Ureter (tissue), 1 donor: ENCODE results near the gene SLC12A7. TPM values are rescaled to one million over a fixed set of nuclear protein-coding genes. Genes with fewer than 3 reads are reported as not detected.
A peak's percentile ranks its signal among the peaks of the same experiment; 100 is the strongest.

ENCODE experiments used
- DNase-seq: peaks from one replicate; pipeline ENCODE4 v3.0.0-alpha.2; 2020; ENCODE audit warnings: low spot score
- total RNA-seq: library from RNA; stranded (reverse); gene quantifications from one replicate; pipeline ENCODE4 v1.2.4, GENCODE V29; 2023
- donor health status: DM: yes; HTN: yes; CAD: no.

The SLC12A7 gene
- total RNA-seq, 1 donor from 2014 or later = 77.0 TPM

DNA sequence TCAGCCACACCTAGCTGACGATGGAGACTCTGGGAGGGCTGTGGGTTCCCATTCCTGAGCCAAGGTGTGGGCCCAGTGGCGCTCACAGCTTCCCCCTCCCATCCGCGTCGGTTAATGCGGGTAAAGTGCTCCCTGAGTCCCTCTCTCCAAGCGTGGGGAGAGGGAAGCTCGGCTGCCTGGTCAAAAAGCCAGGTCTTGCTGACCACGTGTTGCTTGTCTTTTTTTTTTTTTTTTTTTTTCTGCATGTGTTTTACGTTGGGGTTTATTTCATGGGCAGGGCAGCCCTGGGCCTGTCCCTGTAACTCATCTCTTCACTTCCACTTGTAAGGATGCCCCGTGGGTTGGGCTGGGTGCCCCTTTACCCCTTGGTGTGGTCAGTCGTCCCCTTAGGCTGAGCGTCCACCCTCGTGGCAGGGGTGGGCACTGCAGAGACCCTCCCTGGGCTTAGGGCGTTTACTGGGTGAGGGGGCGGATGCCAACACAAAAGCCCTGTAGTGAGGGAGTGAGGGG, 91.4 kb downstream of the SLC12A7 start:
- DNase-seq = no peak

DNA sequence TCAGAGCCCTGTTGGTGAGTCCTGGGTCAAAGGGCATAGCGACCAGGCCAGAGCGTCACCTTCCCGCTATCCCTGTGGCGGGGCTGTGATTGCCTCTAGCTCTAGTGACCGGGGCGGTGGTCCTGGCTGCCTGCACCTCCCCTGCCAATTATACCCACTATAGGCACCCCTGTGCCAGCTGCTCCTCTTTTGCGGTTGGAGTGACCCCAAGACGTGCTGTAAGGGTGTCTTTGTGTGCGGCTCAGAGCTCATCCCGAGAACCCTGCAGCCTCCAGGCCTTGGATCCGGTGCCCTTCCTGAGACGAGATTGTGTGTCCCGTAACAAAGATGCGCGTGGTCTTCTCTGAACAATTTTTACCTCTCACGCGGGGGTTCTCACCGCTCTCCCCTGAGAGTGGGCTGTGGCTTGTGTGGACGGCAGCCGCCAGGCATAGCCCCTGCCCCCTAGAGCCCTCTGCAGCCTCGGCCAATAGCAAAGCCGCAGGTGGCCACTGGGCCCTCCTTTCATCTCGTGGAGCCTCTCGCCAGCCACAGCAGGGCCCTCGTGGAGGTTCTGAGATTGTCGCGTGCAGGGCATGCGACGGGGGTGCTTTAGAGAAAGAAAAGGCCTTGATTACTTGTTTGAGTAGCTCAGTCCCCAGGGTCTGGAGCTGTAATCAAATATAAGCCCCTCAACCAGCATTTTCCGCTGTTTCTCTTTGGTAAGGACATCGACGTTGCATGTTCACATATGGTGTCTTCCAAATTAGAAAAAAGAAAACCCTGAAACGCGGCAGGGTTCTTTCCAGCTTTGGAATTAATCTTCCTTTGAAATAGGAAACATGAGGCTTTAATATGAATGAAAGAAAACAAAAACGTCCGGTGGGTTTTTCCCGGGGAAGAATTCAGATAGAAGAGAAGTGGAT, 92.6 kb downstream of the SLC12A7 start:
- DNase-seq = no peak

DNA sequence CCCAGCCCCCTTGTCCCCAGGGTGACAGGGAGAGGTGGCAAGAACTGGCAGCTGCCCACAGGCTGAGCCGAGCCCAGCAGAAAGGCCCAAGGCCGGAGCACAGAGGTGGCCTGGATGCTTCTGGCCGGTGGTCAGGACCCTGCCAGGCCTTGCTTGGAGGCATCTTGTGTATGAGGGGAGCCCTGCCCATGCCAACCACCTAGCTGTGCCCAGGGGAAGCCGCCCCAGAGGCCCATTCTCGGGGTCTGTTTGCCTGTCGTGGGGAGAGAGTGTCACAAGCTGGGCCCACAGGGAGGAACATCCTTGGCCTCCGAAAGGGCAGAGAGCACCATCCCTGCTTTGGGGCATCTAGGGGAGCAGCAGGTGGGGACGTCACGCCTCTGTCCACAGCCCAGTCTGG, 93.3 kb downstream of the SLC12A7 start:
- no peak for DNase-seq

DNA sequence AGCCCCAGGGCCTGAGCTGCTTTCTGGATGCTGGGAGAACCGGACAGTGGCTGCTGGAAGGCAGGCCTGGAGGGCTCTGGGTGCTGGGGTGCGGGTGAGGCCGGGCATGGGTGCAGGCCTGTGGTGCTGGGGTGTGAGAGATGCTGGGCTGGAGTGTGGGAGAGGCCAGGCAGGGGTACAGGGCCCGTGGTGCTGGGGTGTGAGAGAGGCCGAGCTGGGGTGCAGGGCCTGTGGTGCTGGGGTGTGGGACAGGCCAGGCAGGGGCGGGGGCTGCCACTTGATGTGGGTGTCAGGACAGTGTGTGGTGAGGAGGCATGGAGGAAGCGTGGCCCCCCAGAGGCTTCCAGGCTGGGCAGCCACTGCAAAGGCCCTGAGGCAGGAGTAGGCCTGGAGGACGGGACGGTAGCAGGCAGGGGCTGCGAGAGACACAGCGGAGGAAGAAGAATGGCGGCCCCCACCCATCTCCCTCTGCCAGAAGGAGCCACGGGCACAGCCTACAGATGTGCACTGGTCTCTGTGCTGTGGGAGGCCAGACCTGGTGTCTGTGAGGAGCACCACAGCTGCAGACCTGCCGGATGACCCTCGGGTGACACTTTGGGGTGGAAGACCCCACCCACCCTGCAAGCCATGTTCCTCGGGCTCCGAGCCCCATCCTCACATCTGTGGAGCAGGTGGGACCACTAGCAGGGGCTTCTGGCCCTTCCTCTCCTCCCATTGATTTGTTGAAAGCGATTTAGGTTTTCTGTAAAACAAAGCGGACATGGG, 94.0 kb downstream of the SLC12A7 start:
- no peak for DNase-seq

DNA sequence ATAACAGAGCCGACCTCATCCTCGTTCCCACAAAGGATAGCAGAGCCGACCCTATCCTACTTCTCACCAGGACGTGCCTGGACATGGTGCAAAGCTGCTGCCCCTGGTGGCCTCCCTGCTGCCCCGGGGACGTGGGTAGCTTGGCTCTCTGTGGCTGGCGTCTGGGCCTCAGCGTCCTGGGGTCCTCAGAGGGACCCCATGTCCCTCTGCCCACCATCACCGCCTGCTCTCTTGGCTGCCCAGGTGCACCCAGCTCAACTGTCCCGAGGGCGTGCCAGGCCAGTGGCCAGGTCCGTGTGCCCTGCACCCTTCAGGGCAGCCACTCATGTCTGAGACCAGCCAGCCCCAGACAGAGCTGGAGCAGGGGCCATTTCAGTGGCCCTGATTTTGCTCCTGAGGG, 94.8 kb downstream of the SLC12A7 start:
- no peak for DNase-seq

DNA sequence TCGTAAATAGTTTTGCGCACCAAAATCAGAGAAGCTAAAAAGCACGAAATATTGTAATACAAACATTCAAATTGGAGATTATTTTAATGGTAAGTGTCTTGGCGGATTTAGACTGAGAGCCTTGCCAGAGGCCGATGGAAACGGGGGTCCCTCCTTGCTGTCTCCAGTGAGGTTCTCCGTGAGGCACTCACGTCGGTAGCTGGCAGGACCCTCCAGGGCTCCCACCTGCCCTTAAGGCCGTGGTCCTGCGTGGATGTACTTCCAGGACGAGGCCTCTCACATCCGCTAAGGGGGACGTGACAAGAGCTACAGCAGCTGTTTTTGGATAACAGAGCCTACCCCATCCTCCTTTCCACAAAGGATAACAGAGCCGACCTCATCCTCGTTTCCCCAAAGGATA, 95.4 kb downstream of the SLC12A7 start:
- DNase-seq = no peak

DNA sequence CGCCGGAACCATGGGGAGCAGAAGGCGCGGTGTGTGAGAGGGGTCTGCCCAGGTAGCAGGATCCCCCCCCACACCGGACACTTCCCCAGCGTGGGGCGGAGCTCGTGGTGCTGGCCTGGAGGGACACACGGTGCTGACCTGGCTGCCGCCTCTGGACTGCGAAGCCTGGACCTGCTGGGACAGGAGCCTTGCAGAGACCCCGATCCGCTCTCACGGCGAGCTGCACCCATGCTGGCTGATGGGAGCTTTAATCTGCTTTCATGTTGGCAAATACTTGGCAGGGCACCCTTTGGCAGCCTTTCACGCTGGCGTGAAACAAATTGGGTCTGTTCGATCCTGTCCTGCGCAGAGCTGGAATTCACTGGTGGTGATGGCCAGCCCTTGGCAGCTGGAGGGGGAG, 95.8 kb downstream of the SLC12A7 start:
- no peak for DNase-seq

DNA sequence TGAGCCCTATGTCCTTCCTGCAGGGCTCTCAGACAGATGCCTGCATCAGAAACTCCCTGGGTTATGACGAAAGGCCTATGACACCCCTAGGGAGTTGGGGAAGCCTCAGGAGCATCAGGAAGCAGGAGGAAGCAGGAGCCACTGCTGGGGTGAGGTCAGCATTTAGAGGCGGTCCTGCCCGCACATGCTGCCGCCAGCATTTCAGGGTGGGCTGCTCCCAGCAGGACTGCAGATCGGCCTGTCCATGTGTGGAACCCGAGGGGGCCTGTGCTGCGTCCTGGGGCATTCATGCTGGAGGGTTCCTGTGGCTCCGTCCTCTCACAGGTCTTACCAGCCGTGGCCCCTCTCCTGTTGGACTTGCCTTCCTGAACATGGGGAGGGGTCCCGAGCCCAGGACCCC, 96.4 kb downstream of the SLC12A7 start:
- no peak for DNase-seq

DNA sequence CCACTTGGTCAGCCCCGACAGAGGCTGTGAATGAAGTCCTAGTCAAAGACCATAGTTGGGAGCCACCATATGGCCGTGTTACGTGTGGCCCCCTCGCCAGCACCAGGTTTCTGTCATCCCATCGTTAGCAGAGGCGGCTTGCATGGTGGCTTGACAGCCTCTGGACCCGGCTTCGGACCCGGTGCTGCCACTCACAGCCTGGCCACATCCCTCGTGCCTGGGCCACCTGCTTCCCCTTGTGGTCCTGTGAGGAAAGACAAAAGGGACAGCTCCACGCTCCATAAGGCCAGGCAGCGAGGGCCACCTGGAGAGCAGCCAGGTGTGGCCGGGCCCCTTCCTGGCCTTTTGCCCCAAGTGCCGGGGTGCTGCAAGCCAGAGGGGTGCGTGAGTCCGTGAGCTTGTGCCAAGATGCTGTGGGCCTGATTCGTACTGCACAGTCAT, 97.1 kb downstream of the SLC12A7 start:
- no peak for DNase-seq

DNA sequence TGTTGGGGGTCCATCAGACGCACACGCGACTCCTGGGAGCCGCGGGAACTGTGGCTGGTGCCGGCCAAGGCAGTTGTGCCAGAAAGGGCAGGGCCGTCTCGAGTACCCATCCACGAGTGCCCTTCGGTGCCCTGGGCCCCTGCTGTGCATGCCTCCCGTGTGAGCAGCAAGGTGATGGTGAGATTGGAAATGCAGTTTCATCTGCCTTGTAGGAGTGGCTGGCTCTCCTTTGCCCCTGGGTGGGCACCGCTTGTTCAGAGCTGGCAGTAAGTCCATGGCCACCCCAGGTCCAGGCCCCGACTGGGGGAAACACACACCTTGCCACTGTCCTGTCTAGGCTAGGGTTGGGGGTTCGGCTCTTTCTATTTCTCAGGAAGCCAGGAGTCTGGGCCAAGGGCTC, 97.5 kb downstream of the SLC12A7 start:
- no peak for DNase-seq

DNA sequence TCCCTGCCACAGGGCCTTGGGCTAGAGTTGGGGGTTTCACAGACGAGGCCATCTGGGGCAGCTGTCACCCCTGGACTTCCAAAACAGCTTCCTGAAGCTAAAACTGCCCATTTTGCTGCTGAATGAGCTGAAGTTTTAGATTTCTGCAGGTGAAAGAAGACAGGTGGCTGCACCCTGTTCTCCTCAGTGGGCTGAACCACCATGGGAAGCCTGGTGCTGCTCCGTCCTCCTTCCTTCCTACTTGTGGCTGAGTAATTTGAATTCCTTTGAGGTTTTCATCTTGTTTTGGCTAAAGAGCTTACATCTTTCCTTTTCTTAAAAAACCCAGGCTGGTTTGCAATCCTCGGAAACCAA, 97.9 kb downstream of the SLC12A7 start:
- DNase-seq = no peak

DNA sequence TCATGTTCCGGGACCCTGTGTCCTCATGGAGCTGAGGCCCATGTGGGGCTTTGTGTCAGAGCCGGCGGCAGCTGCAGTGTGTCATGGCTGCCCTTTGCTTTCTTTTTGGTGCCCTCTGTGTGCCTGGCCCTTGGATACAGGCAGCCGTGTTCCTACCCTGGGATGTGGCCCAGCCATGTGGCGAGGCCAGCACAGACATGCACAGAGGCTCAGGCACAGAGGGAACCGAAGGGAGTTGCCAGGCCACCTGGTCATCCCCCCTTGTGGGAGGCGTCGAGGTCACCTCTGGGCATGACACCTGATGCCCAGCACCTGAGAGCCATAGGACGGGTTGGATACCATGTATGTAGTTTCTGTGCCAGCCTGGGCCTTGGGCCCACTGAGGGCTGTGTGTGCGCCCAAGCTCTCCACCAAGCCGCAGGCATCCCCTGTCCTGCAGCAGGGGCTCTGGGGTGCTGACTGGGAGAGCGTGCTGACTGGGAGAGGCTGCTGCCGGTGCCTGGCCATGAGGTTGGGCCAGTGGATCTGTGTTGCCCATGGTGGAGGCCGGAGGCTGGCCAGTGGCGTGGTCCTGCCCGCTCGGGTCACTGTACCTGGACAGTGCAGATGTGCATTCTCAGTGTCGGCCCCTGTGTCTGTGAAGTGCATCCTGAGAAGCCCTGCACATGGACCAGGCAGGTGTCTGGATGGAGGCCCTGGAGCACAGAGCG, 98.5 kb downstream of the SLC12A7 start:
- DNase-seq = no peak

DNA sequence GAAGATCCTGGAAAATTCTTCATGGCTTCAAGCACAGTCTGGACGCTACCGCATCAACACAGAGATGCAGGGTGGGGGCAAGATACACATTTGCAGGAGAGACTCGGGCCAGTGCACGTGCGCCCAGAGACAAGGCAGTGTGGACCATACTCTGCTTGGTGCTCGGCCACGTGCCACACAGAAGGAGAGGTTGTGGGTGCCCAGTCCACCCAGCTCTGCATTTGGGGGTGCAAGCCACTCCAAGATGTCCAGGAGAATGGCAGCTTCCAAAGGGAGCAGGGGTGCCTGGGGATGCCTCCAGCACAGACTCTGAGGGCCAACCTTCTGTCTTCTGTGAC, 99.0 kb downstream of the SLC12A7 start:
- no peak for DNase-seq

DNA sequence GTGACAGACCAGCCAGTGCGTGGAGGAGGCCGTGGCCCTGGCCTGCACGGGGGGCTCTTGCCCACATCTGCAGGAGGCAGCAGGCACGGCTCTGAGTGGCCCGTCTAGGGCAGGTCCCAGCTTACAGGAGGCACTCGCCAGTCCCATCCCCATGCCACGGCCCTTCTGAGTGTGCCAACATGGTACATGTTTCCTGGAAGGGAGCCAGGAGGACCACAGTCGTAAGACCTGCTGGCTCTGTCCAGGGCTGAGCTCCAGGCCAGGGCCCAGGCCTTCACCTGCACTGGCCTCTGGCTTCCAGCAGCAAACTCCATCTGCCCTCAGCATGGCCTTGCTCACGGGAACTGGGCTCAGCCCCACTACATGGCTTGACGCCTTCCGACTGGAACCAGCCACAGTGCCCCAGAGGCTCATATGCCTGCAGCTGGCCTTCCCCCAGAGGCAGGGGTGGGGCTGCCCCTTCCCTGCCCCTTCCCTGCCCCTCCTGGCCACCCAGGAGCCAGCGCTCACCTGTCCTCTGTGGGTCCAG, 99.5 kb downstream of the SLC12A7 start:
- DNase-seq = no peak

DNA sequence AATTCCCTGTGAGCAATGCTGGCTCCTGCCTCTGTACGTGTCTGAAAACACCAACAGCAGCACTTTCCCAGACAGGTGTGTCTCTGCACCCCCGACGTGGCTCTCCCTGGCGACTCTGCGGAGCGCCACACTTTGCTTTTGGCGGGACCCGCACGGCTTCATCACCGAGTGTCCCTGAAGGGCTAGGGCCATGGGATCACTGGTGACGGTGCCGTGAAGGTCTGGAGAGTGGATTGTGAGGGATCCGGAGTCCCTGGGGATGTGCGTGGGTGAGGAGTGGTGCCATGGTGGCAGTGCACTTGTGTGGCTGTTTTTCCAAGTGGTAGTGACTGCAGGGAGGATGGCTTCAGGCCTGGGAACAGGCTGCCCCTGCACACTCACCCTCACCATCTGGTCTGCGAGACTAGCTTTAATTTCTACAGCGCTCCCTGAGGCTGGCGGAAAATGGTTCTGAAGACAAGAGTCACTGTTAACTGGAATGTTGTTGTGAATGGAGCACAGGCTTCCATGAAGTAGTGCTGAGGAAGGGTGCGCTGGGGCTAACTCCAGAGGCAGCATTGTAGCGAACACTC, 100.0 kb downstream of the SLC12A7 start:
- DNase-seq = no peak

DNA sequence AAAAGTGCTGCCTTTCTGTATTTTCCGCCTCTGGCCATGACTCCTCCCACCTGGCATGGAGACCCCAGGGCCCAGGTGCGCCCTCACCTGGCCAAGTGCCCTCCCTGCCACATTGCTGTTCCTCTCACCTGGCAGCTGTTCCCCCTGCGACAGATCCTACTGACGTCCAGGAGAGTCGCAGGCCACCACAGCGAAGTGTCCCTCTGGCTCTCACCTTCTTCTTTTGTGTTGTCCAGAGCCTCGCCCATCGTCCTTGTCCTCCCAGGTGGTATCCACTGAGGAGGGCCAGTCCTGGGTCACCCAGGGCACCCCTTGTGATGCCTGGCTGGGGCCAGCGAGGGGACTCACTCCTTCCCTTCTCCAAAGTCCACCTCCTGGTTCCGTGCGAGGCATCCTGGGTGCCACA, 100.6 kb downstream of the SLC12A7 start:
- peak; percentile 43 for DNase-seq

DNA sequence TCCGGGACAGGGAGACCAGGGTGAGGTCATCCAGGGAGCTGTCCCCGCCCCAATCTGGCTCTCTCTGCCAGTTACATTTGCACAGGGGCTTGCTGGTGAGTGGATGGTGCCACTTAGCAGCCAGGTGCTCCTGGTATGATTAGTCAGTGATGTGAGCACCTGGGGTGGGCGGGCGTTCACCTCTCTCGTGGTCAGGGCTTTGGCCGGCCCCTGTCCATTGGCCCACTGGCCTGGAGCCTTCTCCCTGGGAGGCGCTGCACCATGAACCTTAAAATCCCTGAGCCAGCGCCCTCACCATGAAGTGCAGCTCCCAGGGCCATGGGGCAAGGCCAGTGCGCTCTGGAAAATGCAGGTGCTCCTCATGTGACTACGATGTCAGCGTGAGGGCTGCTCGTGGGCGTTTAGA, 101.2 kb downstream of the SLC12A7 start:
- DNase-seq = peak; percentile 40

DNA sequence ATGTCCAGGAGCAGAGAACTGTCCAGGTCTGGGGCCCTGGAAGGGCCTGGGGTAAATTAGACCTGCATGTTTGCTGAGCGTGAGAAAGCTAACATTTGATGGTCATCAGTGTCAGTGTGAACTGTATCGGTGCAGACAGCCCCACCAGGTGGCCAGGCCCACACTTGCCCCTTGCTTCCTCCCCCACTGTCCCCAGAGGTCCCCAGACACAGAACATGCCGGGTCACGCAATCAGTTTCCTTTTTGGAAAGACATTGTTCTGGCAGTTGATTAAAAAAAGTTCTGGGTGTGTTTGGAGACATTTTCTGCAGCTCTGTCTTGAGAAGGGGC, 101.7 kb downstream of the SLC12A7 start:
- DNase-seq = peak; percentile 44

DNA sequence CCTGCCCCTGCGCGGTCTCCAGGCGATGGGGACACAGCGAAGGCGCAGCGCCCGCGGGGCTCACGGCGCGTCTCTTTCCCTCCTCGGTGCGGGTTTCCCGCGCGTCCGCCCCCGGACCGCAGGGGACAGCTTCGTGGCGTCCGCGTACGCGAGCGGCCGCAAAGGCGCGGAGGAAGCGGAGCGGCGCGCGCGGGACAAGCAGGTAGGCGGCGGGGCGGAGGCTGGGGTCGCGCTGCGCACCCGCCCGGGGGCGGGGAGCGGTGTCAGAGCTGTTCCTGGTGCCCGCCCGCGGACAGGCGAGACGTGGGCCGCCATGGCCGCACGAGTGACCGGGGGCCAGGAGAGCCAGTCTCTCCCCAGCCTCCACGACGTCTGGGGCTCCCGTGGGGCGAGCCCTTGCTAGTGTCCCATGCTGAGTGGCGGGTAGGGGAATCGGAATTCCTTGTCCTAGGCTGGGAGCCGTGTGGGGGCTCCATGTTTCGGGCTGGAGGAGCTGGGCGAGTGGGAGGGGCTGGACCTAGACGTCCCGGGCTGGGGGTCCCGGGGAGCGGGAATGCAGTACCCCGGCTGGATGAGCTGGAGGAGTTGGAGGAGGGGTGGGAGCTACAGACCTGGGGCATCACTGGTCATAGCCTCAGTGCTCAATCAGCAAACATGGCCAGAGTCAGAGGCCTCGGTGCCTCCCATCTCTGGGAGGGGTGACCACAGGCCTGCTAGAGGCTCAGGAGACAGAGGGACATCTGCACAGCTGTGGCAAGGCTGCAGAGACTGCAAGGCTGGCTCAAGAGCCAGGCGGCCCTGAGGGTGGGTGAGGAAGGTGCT, 102.3 kb downstream of the SLC12A7 start:
- peak; percentile 48 for DNase-seq

DNA sequence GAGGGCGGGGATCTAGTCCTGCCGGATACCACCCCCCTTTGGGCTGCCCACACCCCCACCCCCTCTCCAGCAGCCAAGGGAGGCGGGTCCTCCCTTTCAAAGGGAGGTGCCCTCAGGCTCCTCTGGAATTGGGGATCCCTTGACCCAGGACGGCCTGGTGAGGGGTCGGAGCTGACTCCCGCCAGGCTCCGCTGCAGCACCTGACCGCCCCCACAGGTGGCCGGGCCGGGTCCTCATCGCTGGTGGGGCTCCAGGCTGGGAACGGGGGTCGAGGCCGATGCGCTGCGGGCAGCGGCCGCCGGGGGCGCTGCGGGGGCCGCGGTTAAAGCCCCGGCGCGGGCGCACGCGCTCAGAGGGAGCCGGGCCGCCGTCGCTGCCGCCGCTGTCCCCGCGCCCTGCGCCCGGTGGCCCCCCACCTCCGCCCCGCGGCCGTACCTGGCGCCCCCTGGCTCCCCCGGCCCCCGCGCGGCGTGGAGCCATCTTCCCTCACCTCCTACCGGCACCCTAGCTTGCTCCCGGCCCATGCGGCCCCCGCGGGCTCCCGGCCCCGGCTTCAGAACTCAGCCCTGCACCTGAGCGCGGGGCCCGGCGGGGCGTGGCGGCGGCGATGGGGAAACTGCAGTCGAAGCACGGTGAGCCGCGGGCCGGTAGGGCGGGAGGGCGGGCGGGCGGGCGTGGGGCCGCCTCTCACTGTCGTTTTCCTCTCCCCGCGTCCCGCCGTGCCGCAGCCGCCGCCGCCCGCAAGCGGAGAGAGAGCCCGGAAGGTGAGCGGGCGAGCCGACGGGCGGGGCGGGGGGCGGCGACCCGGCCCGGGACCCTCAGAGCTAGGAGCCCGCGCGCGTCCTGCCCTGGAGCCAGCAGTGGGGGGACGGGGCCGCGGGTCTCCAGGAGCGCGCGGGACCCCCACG, 103.2 kb downstream of the SLC12A7 start, which contains the start of gene NKD2:
Gene NKD2, plus strand, starts transcription at position 352 of the 908 bp plus-strand sequence. Its CDS starts 256 bp downstream, at position 608.
- DNase-seq = peak; percentile 47
